Measurements from ENCODE around the gene SAMD1. TPM values are rescaled to one million over a fixed set of nuclear protein-coding genes. Genes with fewer than 3 reads are reported as not detected.

SAMD1 gene
- total and polyA plus RNA-seq, 2 of the 13 experiments (the other 11 are each of a cell fraction or from before 2014, with no cell fraction given): 17.5 to 45.0 TPM

DNA sequence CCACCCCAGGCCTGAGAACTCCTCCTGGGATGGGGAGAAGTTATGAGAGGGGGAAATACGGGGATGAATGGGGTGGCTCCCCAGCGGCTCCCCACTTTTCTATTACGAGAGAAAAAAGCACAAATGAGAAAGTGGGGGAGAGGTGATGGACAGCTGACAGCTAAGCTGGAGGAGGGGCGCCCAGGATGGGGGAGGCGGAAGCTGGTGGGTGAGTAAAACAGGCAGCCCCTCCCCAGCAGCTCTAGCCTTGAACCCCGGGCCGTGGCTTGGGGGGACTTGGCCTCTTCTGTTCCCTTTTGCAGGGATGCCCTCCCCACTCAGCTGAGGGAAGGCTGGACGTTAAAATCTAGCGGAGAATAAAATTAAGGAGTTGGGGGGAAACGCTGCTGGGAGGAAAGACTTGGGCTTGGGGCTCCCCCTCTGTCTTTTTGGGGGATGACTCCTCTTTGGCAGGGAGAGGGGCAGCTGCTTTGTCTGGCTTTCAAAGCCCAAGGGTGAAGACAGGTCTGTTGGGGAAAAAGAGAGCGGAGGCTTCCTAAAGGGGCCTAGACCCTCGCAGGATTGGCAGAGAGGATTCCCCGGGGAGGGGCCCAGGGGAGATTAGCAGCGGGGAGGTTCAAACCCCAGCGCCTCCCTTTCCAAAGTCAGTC, 1.4 kb upstream of the SAMD1 start (continued):
- TF ChIP-seq, protein P1, sequence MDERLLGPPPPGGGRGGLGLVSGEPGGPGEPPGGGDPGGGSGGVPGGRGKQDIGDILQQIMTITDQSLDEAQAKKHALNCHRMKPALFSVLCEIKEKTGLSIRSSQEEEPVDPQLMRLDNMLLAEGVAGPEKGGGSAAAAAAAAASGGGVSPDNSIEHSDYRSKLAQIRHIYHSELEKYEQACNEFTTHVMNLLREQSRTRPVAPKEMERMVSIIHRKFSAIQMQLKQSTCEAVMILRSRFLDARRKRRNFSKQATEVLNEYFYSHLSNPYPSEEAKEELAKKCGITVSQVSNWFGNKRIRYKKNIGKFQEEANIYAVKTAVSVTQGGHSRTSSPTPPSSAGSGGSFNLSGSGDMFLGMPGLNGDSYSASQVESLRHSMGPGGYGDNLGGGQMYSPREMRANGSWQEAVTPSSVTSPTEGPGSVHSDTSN (CRISPR knock-in tag; IDR thresholded peaks at IDR 0.05): peak; percentile 37; the same call in 1 of the 2 replicates
- TF ChIP-seq ZNF350 (CRISPR knock-in tag; IDR thresholded peaks at IDR 0.05; ENCODE audit: borderline replicate concordance, low read depth) (no peak), MXI1 (IDR thresholded peaks at IDR 0.05; ENCODE audit: borderline replicate concordance, low read depth, low read length) (no peak), NFYC (CRISPR knock-in tag; IDR thresholded peaks at IDR 0.05) (no peak), GATAD1 (CRISPR knock-in tag; IDR thresholded peaks at IDR 0.05) (no peak), ZNF33B (CRISPR knock-in tag; IDR thresholded peaks at IDR 0.05) (no peak), ZKSCAN8 (CRISPR knock-in tag; IDR thresholded peaks at IDR 0.05; ENCODE audit: borderline replicate concordance) (no peak), ZNF7 (CRISPR knock-in tag; IDR thresholded peaks at IDR 0.05) (no peak)
- TF ChIP-seq, protein P2, sequence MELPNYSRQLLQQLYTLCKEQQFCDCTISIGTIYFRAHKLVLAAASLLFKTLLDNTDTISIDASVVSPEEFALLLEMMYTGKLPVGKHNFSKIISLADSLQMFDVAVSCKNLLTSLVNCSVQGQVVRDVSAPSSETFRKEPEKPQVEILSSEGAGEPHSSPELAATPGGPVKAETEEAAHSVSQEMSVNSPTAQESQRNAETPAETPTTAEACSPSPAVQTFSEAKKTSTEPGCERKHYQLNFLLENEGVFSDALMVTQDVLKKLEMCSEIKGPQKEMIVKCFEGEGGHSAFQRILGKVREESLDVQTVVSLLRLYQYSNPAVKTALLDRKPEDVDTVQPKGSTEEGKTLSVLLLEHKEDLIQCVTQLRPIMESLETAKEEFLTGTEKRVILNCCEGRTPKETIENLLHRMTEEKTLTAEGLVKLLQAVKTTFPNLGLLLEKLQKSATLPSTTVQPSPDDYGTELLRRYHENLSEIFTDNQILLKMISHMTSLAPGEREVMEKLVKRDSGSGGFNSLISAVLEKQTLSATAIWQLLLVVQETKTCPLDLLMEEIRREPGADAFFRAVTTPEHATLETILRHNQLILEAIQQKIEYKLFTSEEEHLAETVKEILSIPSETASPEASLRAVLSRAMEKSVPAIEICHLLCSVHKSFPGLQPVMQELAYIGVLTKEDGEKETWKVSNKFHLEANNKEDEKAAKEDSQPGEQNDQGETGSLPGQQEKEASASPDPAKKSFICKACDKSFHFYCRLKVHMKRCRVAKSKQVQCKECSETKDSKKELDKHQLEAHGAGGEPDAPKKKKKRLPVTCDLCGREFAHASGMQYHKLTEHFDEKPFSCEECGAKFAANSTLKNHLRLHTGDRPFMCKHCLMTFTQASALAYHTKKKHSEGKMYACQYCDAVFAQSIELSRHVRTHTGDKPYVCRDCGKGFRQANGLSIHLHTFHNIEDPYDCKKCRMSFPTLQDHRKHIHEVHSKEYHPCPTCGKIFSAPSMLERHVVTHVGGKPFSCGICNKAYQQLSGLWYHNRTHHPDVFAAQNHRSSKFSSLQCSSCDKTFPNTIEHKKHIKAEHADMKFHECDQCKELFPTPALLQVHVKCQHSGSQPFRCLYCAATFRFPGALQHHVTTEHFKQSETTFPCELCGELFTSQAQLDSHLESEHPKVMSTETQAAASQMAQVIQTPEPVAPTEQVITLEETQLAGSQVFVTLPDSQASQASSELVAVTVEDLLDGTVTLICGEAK (IDR thresholded peaks at IDR 0.05): no peak
- TF ChIP-seq, protein P2 (CRISPR knock-in tag; IDR thresholded peaks at IDR 0.05): peak; percentile 95
- TF ChIP-seq, protein P3, sequence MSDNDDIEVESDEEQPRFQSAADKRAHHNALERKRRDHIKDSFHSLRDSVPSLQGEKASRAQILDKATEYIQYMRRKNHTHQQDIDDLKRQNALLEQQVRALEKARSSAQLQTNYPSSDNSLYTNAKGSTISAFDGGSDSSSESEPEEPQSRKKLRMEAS (IDR thresholded peaks at IDR 0.05): no peak
- TF ChIP-seq, protein P4, sequence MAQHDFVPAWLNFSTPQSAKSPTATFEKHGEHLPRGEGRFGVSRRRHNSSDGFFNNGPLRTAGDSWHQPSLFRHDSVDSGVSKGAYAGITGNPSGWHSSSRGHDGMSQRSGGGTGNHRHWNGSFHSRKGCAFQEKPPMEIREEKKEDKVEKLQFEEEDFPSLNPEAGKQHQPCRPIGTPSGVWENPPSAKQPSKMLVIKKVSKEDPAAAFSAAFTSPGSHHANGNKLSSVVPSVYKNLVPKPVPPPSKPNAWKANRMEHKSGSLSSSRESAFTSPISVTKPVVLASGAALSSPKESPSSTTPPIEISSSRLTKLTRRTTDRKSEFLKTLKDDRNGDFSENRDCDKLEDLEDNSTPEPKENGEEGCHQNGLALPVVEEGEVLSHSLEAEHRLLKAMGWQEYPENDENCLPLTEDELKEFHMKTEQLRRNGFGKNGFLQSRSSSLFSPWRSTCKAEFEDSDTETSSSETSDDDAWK (CRISPR knock-in tag; IDR thresholded peaks at IDR 0.05): no peak
- TF ChIP-seq, protein P5, sequence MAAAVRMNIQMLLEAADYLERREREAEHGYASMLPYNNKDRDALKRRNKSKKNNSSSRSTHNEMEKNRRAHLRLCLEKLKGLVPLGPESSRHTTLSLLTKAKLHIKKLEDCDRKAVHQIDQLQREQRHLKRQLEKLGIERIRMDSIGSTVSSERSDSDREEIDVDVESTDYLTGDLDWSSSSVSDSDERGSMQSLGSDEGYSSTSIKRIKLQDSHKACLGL (CRISPR knock-in tag; IDR thresholded peaks at IDR 0.05): no peak
- TF ChIP-seq, protein P6, sequence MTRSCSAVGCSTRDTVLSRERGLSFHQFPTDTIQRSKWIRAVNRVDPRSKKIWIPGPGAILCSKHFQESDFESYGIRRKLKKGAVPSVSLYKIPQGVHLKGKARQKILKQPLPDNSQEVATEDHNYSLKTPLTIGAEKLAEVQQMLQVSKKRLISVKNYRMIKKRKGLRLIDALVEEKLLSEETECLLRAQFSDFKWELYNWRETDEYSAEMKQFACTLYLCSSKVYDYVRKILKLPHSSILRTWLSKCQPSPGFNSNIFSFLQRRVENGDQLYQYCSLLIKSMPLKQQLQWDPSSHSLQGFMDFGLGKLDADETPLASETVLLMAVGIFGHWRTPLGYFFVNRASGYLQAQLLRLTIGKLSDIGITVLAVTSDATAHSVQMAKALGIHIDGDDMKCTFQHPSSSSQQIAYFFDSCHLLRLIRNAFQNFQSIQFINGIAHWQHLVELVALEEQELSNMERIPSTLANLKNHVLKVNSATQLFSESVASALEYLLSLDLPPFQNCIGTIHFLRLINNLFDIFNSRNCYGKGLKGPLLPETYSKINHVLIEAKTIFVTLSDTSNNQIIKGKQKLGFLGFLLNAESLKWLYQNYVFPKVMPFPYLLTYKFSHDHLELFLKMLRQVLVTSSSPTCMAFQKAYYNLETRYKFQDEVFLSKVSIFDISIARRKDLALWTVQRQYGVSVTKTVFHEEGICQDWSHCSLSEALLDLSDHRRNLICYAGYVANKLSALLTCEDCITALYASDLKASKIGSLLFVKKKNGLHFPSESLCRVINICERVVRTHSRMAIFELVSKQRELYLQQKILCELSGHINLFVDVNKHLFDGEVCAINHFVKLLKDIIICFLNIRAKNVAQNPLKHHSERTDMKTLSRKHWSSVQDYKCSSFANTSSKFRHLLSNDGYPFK (CRISPR knock-in tag; IDR thresholded peaks at IDR 0.05; ENCODE audit: borderline replicate concordance): no peak
